ENCODE data around the gene RUNX1.

- TF ChIP-seq CTCF (IDR thresholded peaks at IDR 0.05) (no peak), POLR2A (IDR thresholded peaks at IDR 0.05) (no peak)
These were observed 107.9 kb downstream of the RUNX1 start for GRCh38 chr21:34941162-34941561.

Data from right lobe of liver (tissue), 4 donors.